SKM-1 (cell line): Measurements from ENCODE around the gene PRKN.
"Not testable (repeated sequence)": the region's sequence is repeated elsewhere in the genome, so short reads cannot be mapped to it uniquely, and the experiment has no call there.

ENCODE experiments used
- DNase-seq: peaks from one replicate; lab custom pipeline; 2025; ENCODE audit not compliant: unreplicated experiment; lab: John Stamatoyannopoulos, UW

PRKN gene

DNA sequence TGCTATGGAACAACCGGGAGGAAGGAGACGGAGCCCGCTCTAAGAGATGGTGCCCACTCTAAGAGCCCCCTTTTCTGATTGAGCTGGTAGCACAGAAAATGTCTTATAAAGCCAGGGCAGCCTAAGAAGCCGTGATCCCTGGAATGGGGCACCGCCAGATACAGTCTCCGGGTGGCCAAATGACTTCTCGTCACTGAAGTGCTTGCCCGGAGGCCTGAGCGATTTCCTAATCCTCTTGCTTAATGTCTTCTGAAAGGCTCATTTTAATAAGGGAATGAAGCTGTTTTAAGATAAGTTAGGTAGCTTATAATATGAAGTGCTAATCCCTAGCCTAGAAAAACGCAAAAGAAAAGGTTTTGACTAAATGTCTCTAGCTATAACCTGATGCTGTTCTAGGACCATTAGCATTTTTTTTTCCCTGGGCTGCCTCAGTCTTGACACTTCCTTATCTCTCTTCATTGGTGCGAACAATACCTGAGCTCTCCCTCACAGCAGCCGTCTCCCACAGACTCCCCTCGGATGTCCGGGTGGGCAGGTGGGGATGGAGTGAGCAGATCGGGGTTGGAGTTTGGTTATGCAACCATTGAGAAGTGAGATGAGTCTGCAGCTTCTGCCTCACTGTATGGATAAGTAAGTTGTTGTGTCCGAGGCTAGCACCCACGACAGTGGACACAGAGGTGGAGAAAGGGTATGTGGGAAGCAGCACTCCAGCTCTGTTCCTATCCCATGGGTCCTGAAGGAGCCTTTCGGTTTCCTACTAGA is 894.3 kb downstream of the PRKN start:
- DNase-seq, result no peak

GRCh38 chr6:161832622-161833021 is 894.9 kb downstream of the PRKN start:
- DNase-seq, result no peak

DNA sequence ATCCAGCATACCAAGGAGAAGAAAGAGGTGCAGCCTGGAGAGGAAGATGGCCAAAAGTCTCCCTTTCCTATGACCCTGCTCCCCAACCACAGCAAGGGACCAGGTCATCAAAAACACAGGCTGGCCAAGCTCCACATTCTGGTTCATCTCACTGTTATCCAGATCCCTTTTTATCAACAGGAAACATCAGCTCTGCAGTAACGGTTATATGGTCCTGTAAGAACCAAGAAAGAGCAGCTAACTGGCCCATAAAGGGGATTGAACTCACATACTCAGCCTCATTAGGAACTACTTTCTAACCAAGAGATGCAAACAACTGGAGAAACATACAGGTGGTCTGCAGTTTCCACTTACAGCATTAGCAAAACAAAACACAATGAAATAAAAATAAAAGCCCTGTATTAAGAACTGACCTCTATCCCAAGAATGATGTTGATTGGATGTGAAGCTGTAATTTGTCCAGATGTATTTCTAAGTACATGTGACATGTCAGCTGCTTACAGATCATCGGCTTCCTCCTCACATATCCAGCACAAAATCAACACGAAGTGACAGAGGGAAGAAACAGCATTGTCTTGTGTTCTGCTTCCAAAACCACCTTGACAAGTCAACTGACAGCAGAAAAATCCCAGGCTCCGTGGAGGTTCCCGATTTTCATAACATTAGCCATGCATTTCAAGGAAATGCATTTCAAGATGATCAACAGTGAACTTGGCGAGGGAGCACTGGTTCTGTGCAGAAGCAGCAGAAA is 896.5 kb downstream of the PRKN start:
- DNase-seq, result no peak

DNA sequence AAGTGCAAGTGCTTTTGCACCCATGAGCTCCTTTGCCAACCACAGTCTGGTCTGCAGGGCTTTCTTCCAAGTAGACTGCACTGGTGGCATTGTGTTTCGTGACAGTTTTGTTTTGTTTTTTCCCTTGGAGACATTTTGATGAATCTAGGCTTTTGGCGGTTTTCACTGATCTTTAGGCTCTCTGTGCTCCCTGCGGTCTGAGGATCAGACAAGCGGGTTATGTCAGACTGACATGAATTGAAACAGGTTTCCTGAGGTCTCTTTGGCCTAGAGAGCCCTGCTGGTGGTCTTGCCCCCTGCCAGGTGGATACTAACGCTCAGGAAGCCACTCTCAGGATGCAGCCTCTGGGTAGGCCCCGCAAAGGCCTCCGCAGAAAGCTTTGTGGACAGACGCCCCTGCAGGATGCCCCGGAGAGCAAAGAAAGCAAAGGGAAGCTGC is 898.3 kb downstream of the PRKN start:
- no peak for DNase-seq

DNA sequence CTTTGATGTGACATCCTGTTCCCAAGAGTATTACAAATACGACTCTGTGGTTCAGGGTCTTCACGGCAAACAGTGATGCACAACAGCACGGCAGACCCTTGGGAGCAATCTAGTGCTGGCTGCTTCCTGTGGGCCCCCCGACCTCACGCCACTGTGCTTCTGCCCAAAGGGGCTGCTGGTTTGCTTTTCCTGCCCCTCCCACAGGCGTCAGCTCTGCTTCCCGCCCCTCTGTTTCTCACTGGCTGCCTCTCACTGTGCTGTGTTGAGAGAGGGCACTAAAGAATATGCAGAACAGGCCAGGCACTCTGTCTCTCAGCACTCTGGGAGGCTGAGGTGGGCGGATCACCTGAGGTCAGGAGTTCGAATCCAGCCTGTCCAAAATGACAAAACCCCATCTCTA is 899.2 kb downstream of the PRKN start:
- no peak for DNase-seq

GRCh38 chr6:161826512-161826911 is 901.1 kb downstream of the PRKN start:
- no peak for DNase-seq

DNA sequence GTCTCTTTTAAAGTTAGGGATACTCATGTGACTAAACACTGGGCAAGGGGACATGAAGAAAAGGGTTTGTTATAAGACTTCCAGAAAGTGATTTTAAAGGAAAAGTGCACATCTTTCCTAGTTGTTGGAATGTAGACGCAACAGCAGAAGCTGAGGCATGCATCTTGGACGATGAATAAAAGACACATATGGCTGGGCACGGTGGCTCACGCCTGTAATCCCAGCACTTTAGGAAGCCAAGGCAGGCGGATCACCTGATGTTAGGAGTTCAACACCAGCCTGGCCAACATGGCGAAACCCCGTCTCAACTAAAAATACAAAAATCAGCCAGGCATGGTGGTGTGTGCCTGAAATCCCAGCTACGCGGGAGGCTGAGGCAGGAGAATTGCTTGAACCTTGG is 905.4 kb downstream of the PRKN start:
- not testable (repeated sequence) for DNase-seq

- no peak for DNase-seq
Observed at GRCh38 chr6:161817881-161818280, 909.7 kb downstream of the PRKN start.

DNA sequence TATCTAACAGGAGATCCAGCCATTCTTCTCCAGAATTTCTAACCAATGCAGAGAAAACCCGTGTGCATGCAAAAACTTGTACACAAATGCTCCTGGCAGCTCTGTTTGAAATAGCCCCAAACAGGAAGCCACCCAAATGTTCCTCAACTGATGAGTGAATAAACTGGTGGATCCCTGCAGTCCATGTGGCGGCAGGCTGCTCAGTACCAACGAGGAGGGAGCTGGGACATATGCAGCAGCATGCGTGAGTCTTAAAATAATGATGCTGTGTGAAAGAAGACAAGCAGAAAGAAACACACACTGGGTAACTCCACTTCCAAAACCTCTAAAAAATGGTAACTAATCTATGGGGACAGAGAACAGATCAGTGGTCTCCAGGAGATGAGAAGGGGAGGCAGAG is 911.6 kb downstream of the PRKN start:
- DNase-seq, result no peak

- DNase-seq, result no peak
Observed at GRCh38 chr6:161813156-161813555, 914.4 kb downstream of the PRKN start.

DNA sequence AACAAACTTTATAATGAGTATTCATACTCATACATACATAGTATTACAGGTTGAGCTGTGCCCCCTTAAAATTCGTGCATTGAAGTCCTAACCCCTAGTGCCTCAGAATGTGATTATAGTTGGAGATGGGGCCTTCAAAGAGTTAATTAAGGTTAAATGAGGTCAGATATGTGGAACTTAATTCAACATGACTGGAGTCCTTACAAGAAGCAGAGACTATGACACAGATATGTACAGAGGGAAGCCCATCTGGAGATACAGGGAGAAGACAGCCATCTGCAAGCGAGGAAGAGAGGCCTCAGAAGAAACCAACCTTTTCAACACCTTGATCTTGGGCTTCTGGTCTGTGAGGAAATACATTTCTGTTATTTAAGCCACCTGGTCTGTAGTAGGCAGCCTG is 917.6 kb downstream of the PRKN start:
- DNase-seq, result no peak

GRCh38 chr6:161804838-161805237 is 922.7 kb downstream of the PRKN start:
- no peak for DNase-seq

DNA sequence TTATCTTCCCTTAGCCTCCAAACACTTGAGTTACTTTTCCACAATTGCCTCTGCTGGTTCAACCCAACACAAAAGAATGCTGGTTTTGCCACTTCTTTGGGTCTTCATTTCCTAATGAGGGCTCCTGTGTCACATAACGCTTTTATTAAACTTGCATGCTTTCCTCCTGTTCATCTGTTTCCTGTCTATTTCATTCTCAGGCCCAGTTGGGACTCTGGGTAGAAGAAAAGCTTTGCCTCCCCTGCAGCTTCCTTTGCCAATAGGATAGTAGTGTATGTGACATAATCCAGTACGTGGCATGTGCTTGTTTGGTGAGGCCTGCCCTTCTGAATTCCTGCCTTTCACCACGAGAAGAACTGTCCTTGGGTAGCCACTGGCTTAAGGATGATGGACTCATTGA is 924.4 kb downstream of the PRKN start:
- no peak for DNase-seq

- no peak for DNase-seq
Observed at GRCh38 chr6:161802231-161802630, 925.3 kb downstream of the PRKN start.

DNA sequence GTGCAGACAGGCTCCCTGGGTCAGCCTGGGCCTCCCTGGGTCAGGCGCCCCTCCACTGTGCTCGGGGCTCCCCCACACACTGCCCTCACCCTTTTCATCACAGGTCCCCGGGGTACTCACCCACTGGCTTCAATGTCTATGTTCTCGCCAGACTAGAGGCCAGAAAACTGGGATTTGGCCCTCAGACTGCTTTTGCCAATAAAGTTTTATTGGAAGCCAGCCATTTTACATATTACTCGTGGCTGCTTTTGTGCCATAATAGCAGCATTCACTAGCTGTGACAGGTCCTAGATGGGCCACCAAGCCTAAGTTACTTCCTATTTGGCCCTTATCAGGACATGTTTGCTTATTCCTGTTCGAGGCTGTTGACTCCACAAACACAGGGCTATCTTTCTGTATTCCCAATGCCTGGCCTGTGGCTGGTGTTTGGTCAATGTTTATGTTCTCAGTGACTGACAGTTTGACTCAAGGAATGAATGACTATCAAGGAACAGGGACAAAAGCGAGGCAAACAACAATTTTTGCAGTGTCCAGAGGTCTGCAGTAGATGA is 928.6 kb downstream of the PRKN start:
- DNase-seq, result no peak

- no peak for DNase-seq
Observed at GRCh38 chr6:161796681-161797080, 930.9 kb downstream of the PRKN start.

- DNase-seq, result no peak
Observed at GRCh38 chr6:161792851-161793493, 934.6 kb downstream of the PRKN start.

DNA sequence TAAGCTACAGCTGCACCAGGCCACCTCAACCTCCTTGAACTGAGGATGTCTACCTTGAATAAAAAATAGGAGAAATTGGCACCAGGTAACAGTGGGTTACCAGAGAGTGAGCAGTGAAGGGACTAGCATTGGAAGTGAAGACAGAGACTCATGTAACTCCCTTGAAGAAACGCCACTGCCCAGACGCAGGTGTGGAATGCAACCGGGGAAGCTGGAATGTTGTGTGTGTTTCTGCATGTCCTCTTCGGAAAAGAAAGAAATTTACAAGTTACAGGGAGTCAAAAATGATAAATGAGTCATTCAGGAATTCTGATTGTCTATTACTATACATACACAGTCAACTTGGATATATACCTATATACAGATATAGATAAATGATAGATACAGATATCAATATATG is 939.0 kb downstream of the PRKN start:
- no peak for DNase-seq

DNA sequence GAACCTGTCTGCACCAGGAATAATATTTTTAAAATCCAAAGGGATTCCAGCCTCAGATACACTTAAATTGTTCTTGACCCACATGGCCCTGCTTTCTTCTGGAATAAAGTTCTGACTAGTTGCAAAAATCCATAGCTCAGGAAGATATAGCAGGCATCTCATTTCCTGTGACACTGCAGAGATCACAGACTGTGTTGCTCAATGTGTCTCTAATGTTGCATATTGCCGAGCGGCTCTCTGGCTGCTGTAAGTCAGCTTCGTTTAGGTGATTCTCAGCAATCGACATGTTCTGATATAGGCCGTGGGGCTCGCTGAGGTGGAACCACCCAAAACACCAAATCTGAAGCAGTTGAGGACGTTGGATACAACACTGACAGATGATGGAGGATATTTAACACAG is 955.4 kb downstream of the PRKN start:
- DNase-seq, result no peak

- DNase-seq, result no peak
Observed at GRCh38 chr6:161761966-161762365, 965.6 kb downstream of the PRKN start.

GRCh38 chr6:161755080-161755479 is 972.5 kb downstream of the PRKN start:
- no peak for DNase-seq

DNA sequence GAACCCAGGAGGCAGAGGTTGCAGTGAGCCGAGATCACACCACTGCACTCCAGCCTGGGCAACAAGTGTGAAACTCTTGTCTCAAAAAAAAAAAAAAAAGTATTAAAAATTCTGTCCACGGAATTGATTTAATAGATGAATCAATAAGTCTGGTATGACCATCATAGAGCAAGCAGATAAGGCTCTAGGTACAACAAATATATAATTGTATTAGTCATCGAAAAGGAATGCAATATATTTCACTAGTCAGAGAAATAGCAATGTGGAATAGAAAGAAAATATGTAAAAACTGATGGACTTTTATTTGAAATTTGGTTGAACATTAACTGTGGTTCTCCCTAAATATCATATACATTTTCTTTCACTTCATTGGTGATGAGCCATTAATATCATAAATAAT is 976.9 kb downstream of the PRKN start:
- no peak for DNase-seq
